PC-3 (cell line): ENCODE measurements around the gene BARHL2. TPM values are rescaled to one million over a fixed set of nuclear protein-coding genes. Genes with fewer than 3 reads are reported as not detected.

Experiments
- ATAC-seq: fragments of 200-7000 bp; cut with Tn5 transposase; 2 replicates; pipeline ENCODE4 v1.9.1; 2020; ENCODE audit warnings: mild to moderate bottlenecking, moderate library complexity
- BruUV-seq: library from RNA; stranded (reverse); fragments of 400-500 nt; replicated peaks from 2 replicates; lab custom pipeline; 2021; lab: Mats Ljungman, UMichigan
- CTCF ChIA-PET: fragments of 300-600 bp; sonication (Branson Sonifier 250); formaldehyde crosslinking; loops from one replicate; lab custom pipeline; 2022; ENCODE audit warnings: antibody characterized with exemption; lab: Charles Lee
- POLR2A ChIA-PET: fragments of 300-600 bp; sonication (Branson Sonifier 250); formaldehyde crosslinking; loops from one replicate; lab custom pipeline; 2022; ENCODE audit warnings: antibody characterized with exemption; ENCODE audit not compliant: unreplicated experiment; lab: Charles Lee
- DNase-seq: peaks from one replicate; pipeline ENCODE4 v3.0.0-alpha.2; 2015
- H2AFZ ChIP-seq: fragments of 300-600 bp; sonication (generic); 2 replicates; pipeline ENCODE4 v1.6.0; 2016; ENCODE audit warnings: antibody characterized with exemption, low read length
- H3F3A ChIP-seq: fragments of 300-600 bp; sonication (generic); one replicate; pipeline ENCODE4 v1.6.0; 2017; ENCODE audit warnings: antibody characterized with exemption, low read length, control low read depth, mild to moderate bottlenecking; ENCODE audit not compliant: unreplicated experiment
- H3K27ac ChIP-seq: fragments of 300-600 bp; sonication (generic); 2 replicates; pipeline ENCODE4 v1.5.1; 2016; ENCODE audit warnings: mild to moderate bottlenecking, low read length
- H3K27me3 ChIP-seq: fragments of 300-600 bp; sonication (generic); 2 replicates; pipeline ENCODE4 v1.6.1; 2016; ENCODE audit warnings: low read length, mixed read lengths
- H3K36me3 ChIP-seq: fragments of 300-600 bp; sonication (generic); 2 replicates; pipeline ENCODE4 v1.6.1; 2016; ENCODE audit warnings: low read depth, mixed run types, low read length, mixed read lengths
- H3K4me1 ChIP-seq: fragments of 300-600 bp; sonication (generic); 2 replicates; pipeline ENCODE4 v1.5.1; 2016; ENCODE audit warnings: low read length; ENCODE audit not compliant: insufficient read depth
- H3K4me2 ChIP-seq: fragments of 300-600 bp; sonication (generic); 2 replicates; pipeline ENCODE4 v1.6.0; 2016; ENCODE audit warnings: low read length
- H3K4me3 ChIP-seq: fragments of 300-600 bp; sonication (generic); 2 replicates; pipeline ENCODE4 v1.5.1; 2016; ENCODE audit warnings: mild to moderate bottlenecking, low read length, mixed read lengths
- H3K79me2 ChIP-seq: fragments of 300-600 bp; sonication (generic); 2 replicates; pipeline ENCODE4 v1.6.1; 2017; ENCODE audit warnings: low read length, mixed read lengths
- H3K9ac ChIP-seq: fragments of 300-600 bp; sonication (generic); 2 replicates; pipeline ENCODE4 v1.6.0; 2016; ENCODE audit warnings: mild to moderate bottlenecking, low read length
- H3K9me2 ChIP-seq: fragments of 300-600 bp; sonication (generic); replicated peaks from 2 replicates; pipeline ENCODE4 v1.6.1; 2016; ENCODE audit warnings: mixed run types, low read length, mixed read lengths
- H3K9me3 ChIP-seq: fragments of 300-600 bp; sonication (generic); 2 replicates; pipeline ENCODE4 v1.6.1; 2016; ENCODE audit warnings: low read length, mixed read lengths
- H4K20me1 ChIP-seq: fragments of 300-600 bp; sonication (generic); 2 replicates; pipeline ENCODE4 v1.6.1; 2016; ENCODE audit warnings: low read length, mixed read lengths
- EZH2 ChIP-seq: fragments of 300-600 bp; sonication (generic); IDR thresholded peaks from one replicate; pipeline ENCODE4 v1.6.1; 2017; ENCODE audit warnings: antibody characterized with exemption, mild to moderate bottlenecking, low read length; ENCODE audit not compliant: unreplicated experiment
- EZH2phosphoT487 ChIP-seq: fragments of 300-600 bp; sonication (generic); IDR thresholded peaks from 2 replicates; pipeline ENCODE4 v1.6.1; 2018; ENCODE audit warnings: mild to moderate bottlenecking, antibody characterized with exemption, low read length, borderline replicate concordance
- intact Hi-C: fragments of 100-400 bp; cut with micrococcal nuclease; formaldehyde crosslinking; loops from 2 replicates; pipeline ENCODE4 v1.9.0; 2023
- total RNA-seq: library from RNA; depleted of rRNA; stranded (reverse); fragments of >200 nt; gene quantifications from 2 replicates; pipeline ENCODE4 v1.2.3, GENCODE V29; 2014
- TF ChIP-seq, protein P1 (sequence below): fragments of 300-600 bp; sonication (generic); conservative IDR thresholded peaks from 2 replicates; pipeline ENCODE4 v1.5.1; 2017; ENCODE audit warnings: antibody characterized with exemption, low read depth, mild to moderate bottlenecking, low read length

BARHL2 gene
- total RNA-seq, 1 experiment from 2014 or later, result not detected

DNA sequence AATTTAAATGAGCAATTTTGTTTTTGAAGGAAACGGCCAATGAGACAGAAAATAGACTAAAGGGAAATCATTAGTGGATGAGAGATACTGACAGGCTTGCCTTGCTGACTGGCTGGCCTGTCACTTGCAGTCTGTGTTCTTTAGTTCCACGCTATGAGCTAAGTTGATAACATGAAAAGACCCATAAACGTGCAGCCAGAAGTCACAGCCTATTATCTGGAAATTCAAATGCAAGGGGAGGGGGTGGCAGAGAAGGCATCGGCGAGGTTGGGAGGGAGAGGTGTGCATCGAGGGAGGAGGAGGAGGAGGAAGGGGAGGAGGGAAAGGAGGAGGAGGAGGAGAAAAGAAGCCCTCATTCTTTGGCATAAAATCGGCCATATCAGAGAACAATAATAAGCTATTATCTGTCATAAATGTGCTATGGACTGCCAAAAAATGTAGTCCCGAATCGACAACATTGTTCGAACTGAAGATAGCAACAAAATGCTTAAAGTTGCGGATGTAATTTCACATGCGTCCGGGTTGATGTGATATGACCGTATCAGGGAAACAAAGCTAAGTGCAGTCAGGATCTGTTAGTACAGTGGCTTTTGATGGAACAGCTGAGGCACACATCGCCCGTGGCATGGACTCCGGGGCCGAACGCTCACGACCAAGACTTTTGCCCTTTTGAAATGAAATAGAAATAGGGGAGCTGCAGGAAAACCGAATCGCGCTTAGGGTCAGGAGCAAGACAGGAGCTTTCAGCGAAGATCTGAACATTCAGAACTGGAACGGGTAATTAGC lies 11.6 kb upstream of the BARHL2 start:
- no peak for ATAC-seq
- H3K9me3 ChIP-seq, result no peaks in the 10 kb centered on the region
- no peak overlapping the region for H3K9ac ChIP-seq
- H3K36me3 ChIP-seq, result no peaks in the 10 kb centered on the region
- no peaks in the 10 kb centered on the region for H3F3A ChIP-seq
- H2AFZ ChIP-seq, result no peak overlapping the region
- CTCF ChIA-PET, result no interaction called here
- BruUV-seq, result no TSS peak
- no peaks in the 10 kb centered on the region for H3K79me2 ChIP-seq
- H3K9me2 ChIP-seq, result no peaks in the 10 kb centered on the region
- H3K27ac ChIP-seq, result no peak overlapping the region
- no peaks in the 10 kb centered on the region for H4K20me1 ChIP-seq
- H3K4me1 ChIP-seq, result 0 out of 2 replicates have a peak, but pooled peaks cover 7% of the 10 kb centered on the region
- intact Hi-C loops, result no loop called here
- peaks cover 89% of the 10 kb centered on the region for H3K27me3 ChIP-seq
- POLR2A ChIA-PET, result no interaction called here
- no peak overlapping the region for H3K4me2 ChIP-seq
- no peak overlapping the region for H3K4me3 ChIP-seq
- DNase-seq, result no peak
- TF ChIP-seq EZH2phosphoT487 (no peak), EZH2 (no peak)
- TF ChIP-seq, protein P1, sequence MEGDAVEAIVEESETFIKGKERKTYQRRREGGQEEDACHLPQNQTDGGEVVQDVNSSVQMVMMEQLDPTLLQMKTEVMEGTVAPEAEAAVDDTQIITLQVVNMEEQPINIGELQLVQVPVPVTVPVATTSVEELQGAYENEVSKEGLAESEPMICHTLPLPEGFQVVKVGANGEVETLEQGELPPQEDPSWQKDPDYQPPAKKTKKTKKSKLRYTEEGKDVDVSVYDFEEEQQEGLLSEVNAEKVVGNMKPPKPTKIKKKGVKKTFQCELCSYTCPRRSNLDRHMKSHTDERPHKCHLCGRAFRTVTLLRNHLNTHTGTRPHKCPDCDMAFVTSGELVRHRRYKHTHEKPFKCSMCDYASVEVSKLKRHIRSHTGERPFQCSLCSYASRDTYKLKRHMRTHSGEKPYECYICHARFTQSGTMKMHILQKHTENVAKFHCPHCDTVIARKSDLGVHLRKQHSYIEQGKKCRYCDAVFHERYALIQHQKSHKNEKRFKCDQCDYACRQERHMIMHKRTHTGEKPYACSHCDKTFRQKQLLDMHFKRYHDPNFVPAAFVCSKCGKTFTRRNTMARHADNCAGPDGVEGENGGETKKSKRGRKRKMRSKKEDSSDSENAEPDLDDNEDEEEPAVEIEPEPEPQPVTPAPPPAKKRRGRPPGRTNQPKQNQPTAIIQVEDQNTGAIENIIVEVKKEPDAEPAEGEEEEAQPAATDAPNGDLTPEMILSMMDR, result no peak

DNA sequence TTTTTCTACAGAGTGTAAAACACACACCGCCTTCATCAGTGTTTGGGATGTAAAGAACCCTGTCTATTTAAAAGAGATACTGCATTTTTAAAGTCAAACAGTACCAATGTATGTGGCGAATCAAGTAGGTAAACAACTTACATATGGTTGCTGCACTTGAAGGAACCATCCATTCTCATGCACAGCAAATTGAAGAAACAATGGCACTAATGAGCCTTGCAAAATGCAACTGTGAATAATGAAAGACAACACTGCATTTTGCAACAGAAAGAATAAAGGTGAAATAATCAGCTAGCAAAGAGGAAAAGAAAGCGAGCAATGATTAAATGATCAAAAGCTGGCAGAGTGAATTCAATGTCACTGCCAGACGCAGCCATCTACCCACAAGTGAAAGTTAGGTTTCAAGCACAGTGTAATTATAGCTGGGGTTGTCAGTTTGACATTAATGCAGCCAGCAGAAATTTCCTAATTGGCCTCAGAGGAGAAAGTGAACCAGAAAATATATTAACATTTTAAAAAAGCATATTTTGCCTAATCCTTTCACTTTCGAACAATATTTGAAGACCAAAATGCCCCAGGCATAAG lies 10.9 kb upstream of the BARHL2 start:
- Histone ChIP-seq H3K4me1 (0 out of 2 replicates have a peak, but pooled peaks cover 7% of the 10 kb centered on the region), H4K20me1 (no peaks in the 10 kb centered on the region), H3K4me2 (no peak overlapping the region), H2AFZ (no peak overlapping the region), H3F3A (no peaks in the 10 kb centered on the region), H3K79me2 (no peaks in the 10 kb centered on the region), H3K4me3 (no peak overlapping the region), H3K9me3 (no peaks in the 10 kb centered on the region), H3K36me3 (no peaks in the 10 kb centered on the region), H3K27me3 (peaks cover 83% of the 10 kb centered on the region), H3K27ac (no peak overlapping the region), H3K9ac (no peak overlapping the region), H3K9me2 (no peaks in the 10 kb centered on the region)
- BruUV-seq, result no TSS peak
- ATAC-seq (no peak), DNase-seq (no peak)
- TF ChIP-seq EZH2 (no peak), EZH2phosphoT487 (no peak)
- TF ChIP-seq, protein P1, result no peak
- ChIA-PET POLR2A (no interaction called here), CTCF (no interaction called here)
- intact Hi-C loops, result no loop called here

GRCh38 chr1:90726986-90727480 lies 9.9 kb upstream of the BARHL2 start:
- H3K27me3 ChIP-seq, result peaks cover 73% of the 10 kb centered on the region

More at GRCh38 chr1:90726986-90727480, 9.9 kb upstream of the BARHL2 start:
- CTCF ChIA-PET, result no interaction called here
- ATAC-seq (no peak), DNase-seq (no peak)
- Histone ChIP-seq H3K4me3 (no peak overlapping the region), H3K4me1 (0 out of 2 replicates have a peak, but pooled peaks cover 7% of the 10 kb centered on the region), H3K36me3 (no peaks in the 10 kb centered on the region), H3F3A (no peaks in the 10 kb centered on the region), H3K27ac (no peak overlapping the region), H4K20me1 (no peaks in the 10 kb centered on the region), H3K79me2 (no peaks in the 10 kb centered on the region), H3K9ac (no peak overlapping the region), H3K9me2 (no peaks in the 10 kb centered on the region), H3K9me3 (no peaks in the 10 kb centered on the region), H2AFZ (no peak overlapping the region), H3K4me2 (no peak overlapping the region)
- BruUV-seq, result no TSS peak
- TF ChIP-seq, protein P1, result no peak
- no peak for TF ChIP-seq EZH2
- no peak for TF ChIP-seq EZH2phosphoT487
- intact Hi-C loops, result no loop called here
- POLR2A ChIA-PET, result no interaction called here
